ENCODE results near the gene GGCT. TPM values are rescaled to one million over a fixed set of nuclear protein-coding genes. Genes with fewer than 3 reads are reported as not detected.
A peak's percentile ranks its signal among the peaks of the same experiment; 100 is the strongest.

GGCT gene
- 28.2 to 59.8 TPM (median 44.5 TPM) in 3 replicates for polyA plus RNA-seq
- polyA plus RNA-seq (2011; ENCODE audit: low read depth) = 198 TPM
- polyA plus RNA-seq (2011; cell fraction: cytosol; rRNA removed) = 33.0 and 38.0 TPM in 2 replicates
- polyA plus RNA-seq (2011; cell fraction: nucleus; rRNA removed) = 12.6 and 21.0 TPM in 2 replicates
- 48.5 and 133 TPM in 2 replicates for polyA plus RNA-seq (2012; ENCODE audit: low replicate concordance)
- 6.1 to 7.5 TPM (median 6.6 TPM) in 3 replicates for polyA minus RNA-seq
- polyA minus RNA-seq (2011; cell fraction: cytosol; rRNA and poly(A)+ RNA removed) = 13.4 TPM
- polyA minus RNA-seq (2011; cell fraction: nucleus; rRNA and poly(A)+ RNA removed) = 5.1 and 6.8 TPM in 2 replicates

- peak; percentile 84 for FAIRE-seq
- dilution Hi-C loops (cut with MboI; ENCODE audit: extremely low pct_ligation_motif_present, low sequenced_read_pairs) = no loop called here
These were observed at the start of gene GGCT for GRCh38 chr7:30504301-30505173. Gene GGCT, minus strand, starts transcription at chr7:30504829. Its CDS starts 120 bp downstream, at chr7:30504709.

DNA sequence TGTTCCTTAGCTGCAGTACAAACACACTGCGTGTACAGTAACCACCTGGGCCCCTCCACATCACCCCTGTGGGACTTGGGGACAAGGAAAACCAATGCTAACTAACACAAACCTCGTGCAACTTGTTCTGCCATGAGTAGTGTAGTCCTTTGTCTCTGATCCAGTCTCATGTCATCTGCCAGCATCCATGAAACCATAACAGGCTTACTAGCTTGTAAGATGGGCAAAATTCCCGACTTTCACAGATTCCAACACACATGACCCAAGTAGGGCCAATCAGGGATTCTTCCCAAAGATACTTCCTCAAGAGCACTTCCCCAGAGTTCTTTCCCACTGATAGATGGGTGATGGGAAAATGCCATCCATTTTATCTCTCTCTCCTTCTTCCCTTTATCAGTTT is 48.9 kb upstream of the GGCT start:
- dilution Hi-C loops (cut with MboI; ENCODE audit: extremely low pct_ligation_motif_present, low sequenced_read_pairs) = no loop called here
- H3K36me3 ChIP-seq (ENCODE audit: control insufficient read depth in 2 of 2, extremely low read depth in 1 of 2, insufficient read depth in 2 of 2, low read length in 2 of 2) = peaks cover 0 to 1% of the 10 kb centered on the region in 2 experiments
- FAIRE-seq = no peak

More at GRCh38 chr7:30504301-30505173, at the start of gene GGCT:
- TF ChIP-seq EZH2 (IDR thresholded peaks at IDR 0.05; ENCODE audit: low read length) (no peak), CTCF (optimal IDR thresholded peaks at IDR 0.05 in 1 of 3, IDR thresholded peaks at IDR 0.05 in 1 of 3, conservative IDR thresholded peaks at IDR 0.05 in 1 of 3; ENCODE audit: extremely low read depth in 1 of 3, insufficient read depth in 2 of 3, low read length in 3 of 3) (no peak)
- Histone ChIP-seq H3K27me3 (ENCODE audit: control insufficient read depth, extremely low read depth, insufficient read depth, low read length) (no peaks in the 10 kb centered on the region), H4K20me1 (ENCODE audit: control insufficient read depth, extremely low read depth, insufficient read depth, low read length) (no peaks in the 10 kb centered on the region), H3K4me2 (ENCODE audit: control insufficient read depth, extremely low read depth, insufficient read depth, low read depth, low read length) (peak within 1 kb of the TSS; percentile 100), H3K9me1 (ENCODE audit: control insufficient read depth, extremely low read depth, insufficient read depth, low read length) (no peaks in the 10 kb centered on the region), H3K9me3 (ENCODE audit: control insufficient read depth, low read depth, low read length) (no peaks in the 10 kb centered on the region), H2AFZ (ENCODE audit: control insufficient read depth, low read length) (peak within 1 kb of the TSS; percentile 98), H3K4me3 (ENCODE audit: control insufficient read depth in 2 of 3, extremely low read depth in 1 of 3, insufficient read depth in 2 of 3, low read depth in 1 of 3, low read length in 3 of 3) (peak within 1 kb of the TSS; percentile 74 to 93 (median 93)), H3K9ac (ENCODE audit: control insufficient read depth, extremely low read depth, insufficient read depth, low read length) (peak within 1 kb of the TSS; percentile 92), H3K27ac (ENCODE audit: control insufficient read depth, insufficient read depth, low read length) (peak within 1 kb of the TSS; percentile 84), H3K79me2 (ENCODE audit: control insufficient read depth, insufficient read depth, low read length) (peaks cover 45% of the 10 kb centered on the region), H3K36me3 (ENCODE audit: control insufficient read depth in 2 of 2, extremely low read depth in 1 of 2, insufficient read depth in 2 of 2, low read length in 2 of 2) (peaks cover 0 to 4% of the 10 kb centered on the region in 2 experiments), H3K4me1 (ENCODE audit: control insufficient read depth, extremely low read depth, insufficient read depth, low read length) (peaks cover 40% of the 10 kb centered on the region)
- DNase-seq (ENCODE audit: low read depth, low spot score) = peak; percentile 84

More for the DNA sequence above, 48.9 kb upstream of the GGCT start:
- H3K9me3 ChIP-seq (ENCODE audit: control insufficient read depth, low read depth, low read length) = no peaks in the 10 kb centered on the region
- H3K79me2 ChIP-seq (ENCODE audit: control insufficient read depth, insufficient read depth, low read length) = no peaks in the 10 kb centered on the region
- TF ChIP-seq EZH2 (IDR thresholded peaks at IDR 0.05; ENCODE audit: low read length) (no peak), CTCF (optimal IDR thresholded peaks at IDR 0.05 in 1 of 3, IDR thresholded peaks at IDR 0.05 in 1 of 3, conservative IDR thresholded peaks at IDR 0.05 in 1 of 3; ENCODE audit: extremely low read depth in 1 of 3, insufficient read depth in 2 of 3, low read length in 3 of 3) (no peak)
- no peak for DNase-seq (ENCODE audit: low read depth, low spot score)
- no peak overlapping the region for H3K4me3 ChIP-seq (ENCODE audit: control insufficient read depth in 2 of 3, extremely low read depth in 1 of 3, insufficient read depth in 2 of 3, low read depth in 1 of 3, low read length in 3 of 3)
- no peak overlapping the region for H2AFZ ChIP-seq (ENCODE audit: control insufficient read depth, low read length)
- H4K20me1 ChIP-seq (ENCODE audit: control insufficient read depth, extremely low read depth, insufficient read depth, low read length) = no peaks in the 10 kb centered on the region
- H3K4me2 ChIP-seq (ENCODE audit: control insufficient read depth, extremely low read depth, insufficient read depth, low read depth, low read length) = no peak overlapping the region
- H3K9ac ChIP-seq (ENCODE audit: control insufficient read depth, extremely low read depth, insufficient read depth, low read length) = no peak overlapping the region
- H3K9me1 ChIP-seq (ENCODE audit: control insufficient read depth, extremely low read depth, insufficient read depth, low read length) = no peaks in the 10 kb centered on the region
- no peak overlapping the region for H3K27ac ChIP-seq (ENCODE audit: control insufficient read depth, insufficient read depth, low read length)
- H3K27me3 ChIP-seq (ENCODE audit: control insufficient read depth, extremely low read depth, insufficient read depth, low read length) = no peaks in the 10 kb centered on the region
- peaks cover 42% of the 10 kb centered on the region for H3K4me1 ChIP-seq (ENCODE audit: control insufficient read depth, extremely low read depth, insufficient read depth, low read length)
